DOHH2 (cell line): ENCODE data around the gene TMEM132E.

Source experiments
- H3F3A ChIP-seq: fragments of 200-600 bp; sonication (generic), shearing (Covaris generic); 2 replicates; pipeline ENCODE4 v1.6.0; 2016; ENCODE audit warnings: antibody characterized with exemption, mild to moderate bottlenecking; ENCODE audit not compliant: control insufficient read depth, insufficient read depth
- H3K27ac ChIP-seq: fragments of 200-600 bp; sonication (generic); 2 replicates; pipeline ENCODE4 v1.5.1; 2014; ENCODE audit warnings: low read depth, mild to moderate bottlenecking, low read length, moderate library complexity
- H3K27me3 ChIP-seq: fragments of 200-600 bp; sonication (generic); 2 replicates; pipeline ENCODE4 v1.6.1; 2014; ENCODE audit warnings: mild to moderate bottlenecking, low read length, mixed read lengths; ENCODE audit not compliant: control insufficient read depth
- H3K36me3 ChIP-seq: fragments of 200-600 bp; sonication (generic); 2 replicates; pipeline ENCODE4 v1.6.1; 2014; ENCODE audit warnings: mild to moderate bottlenecking, low read length, moderate library complexity, mixed read lengths; ENCODE audit not compliant: control insufficient read depth
- H3K4me1 ChIP-seq: fragments of 200-600 bp; sonication (generic); 2 replicates; pipeline ENCODE4 v1.6.1; 2014; ENCODE audit warnings: mild to moderate bottlenecking, low read length, mixed read lengths; ENCODE audit not compliant: control insufficient read depth
- H3K4me2 ChIP-seq: fragments of 200-600 bp; sonication (generic); 2 replicates; pipeline ENCODE4 v1.6.0; 2014; ENCODE audit warnings: mild to moderate bottlenecking, low read length, moderate library complexity
- H3K4me3 ChIP-seq: fragments of 200-600 bp; sonication (generic); 2 replicates; pipeline ENCODE4 v1.5.1; 2014; ENCODE audit warnings: mild to moderate bottlenecking, low read length, mixed read lengths
- H3K79me2 ChIP-seq: fragments of 200-600 bp; sonication (generic); 2 replicates; pipeline ENCODE4 v1.6.1; 2014; ENCODE audit warnings: mild to moderate bottlenecking, low read length, mixed read lengths; ENCODE audit not compliant: control insufficient read depth
- H3K9me2 ChIP-seq: fragments of 200-600 bp; sonication (generic); replicated peaks from 2 replicates; pipeline ENCODE4 v1.6.1; 2014; ENCODE audit warnings: mild to moderate bottlenecking, low read length, mixed read lengths; ENCODE audit not compliant: control insufficient read depth
- H3K9me3 ChIP-seq: fragments of 200-600 bp; sonication (generic); 2 replicates; pipeline ENCODE4 v1.6.1; 2014; ENCODE audit warnings: antibody characterized with exemption, low read length, mixed read lengths; ENCODE audit not compliant: control insufficient read depth, insufficient read depth
- H4K20me1 ChIP-seq: fragments of 200-600 bp; sonication (generic); 2 replicates; pipeline ENCODE4 v1.6.0; 2014; ENCODE audit warnings: low read depth, mild to moderate bottlenecking, antibody characterized with exemption, low read length, moderate library complexity; ENCODE audit not compliant: control insufficient read depth, insufficient read depth
- CTCF ChIP-seq: fragments of 200-600 bp; sonication (generic); IDR thresholded peaks from one replicate; pipeline ENCODE4 v1.5.1; 2014; ENCODE audit warnings: antibody characterized with exemption, mild to moderate bottlenecking, low read depth, low read length; ENCODE audit not compliant: poor library complexity, severe bottlenecking
- EZH2phosphoT487 ChIP-seq: fragments of 200-600 bp; sonication (generic); IDR thresholded peaks from 2 replicates; pipeline ENCODE4 v1.6.1; 2017; ENCODE audit warnings: borderline replicate concordance, mild to moderate bottlenecking, antibody characterized with exemption, low read length, moderate library complexity, mixed read lengths

Gene TMEM132E

GRCh38 chr17:34571428-34572130 lies 7.8 kb upstream of the TMEM132E start:
- no peak for TF ChIP-seq EZH2phosphoT487
- TF ChIP-seq CTCF = no peak
- Histone ChIP-seq H3F3A (no peaks in the 10 kb centered on the region), H3K27me3 (no peaks in the 10 kb centered on the region), H3K4me2 (no peak overlapping the region), H3K9me3 (no peaks in the 10 kb centered on the region), H3K4me3 (no peak overlapping the region), H3K9me2 (no peaks in the 10 kb centered on the region), H3K36me3 (no peaks in the 10 kb centered on the region), H4K20me1 (no peaks in the 10 kb centered on the region), H3K4me1 (no peaks in the 10 kb centered on the region), H3K79me2 (no peaks in the 10 kb centered on the region), H3K27ac (no peak overlapping the region)

GRCh38 chr17:34572483-34572882 lies 6.9 kb upstream of the TMEM132E start:
- Histone ChIP-seq H3K9me3 (no peaks in the 10 kb centered on the region), H3F3A (no peaks in the 10 kb centered on the region), H3K27ac (no peak overlapping the region), H3K79me2 (no peaks in the 10 kb centered on the region), H4K20me1 (no peaks in the 10 kb centered on the region), H3K4me2 (no peak overlapping the region), H3K27me3 (no peaks in the 10 kb centered on the region), H3K4me1 (no peaks in the 10 kb centered on the region), H3K9me2 (no peaks in the 10 kb centered on the region), H3K36me3 (no peaks in the 10 kb centered on the region), H3K4me3 (no peak overlapping the region)
- no peak for TF ChIP-seq CTCF
- TF ChIP-seq EZH2phosphoT487 = no peak

- no peaks in the 10 kb centered on the region for H4K20me1 ChIP-seq
Measured at GRCh38 chr17:34575182-34575581, 4.2 kb upstream of the TMEM132E start.

More at GRCh38 chr17:34575182-34575581, 4.2 kb upstream of the TMEM132E start:
- Histone ChIP-seq H3K79me2 (no peaks in the 10 kb centered on the region), H3K9me2 (no peaks in the 10 kb centered on the region), H3K27ac (no peak overlapping the region), H3K9me3 (no peaks in the 10 kb centered on the region), H3F3A (no peaks in the 10 kb centered on the region), H3K4me1 (no peaks in the 10 kb centered on the region), H3K4me3 (no peak overlapping the region), H3K36me3 (no peaks in the 10 kb centered on the region), H3K4me2 (no peak overlapping the region), H3K27me3 (no peaks in the 10 kb centered on the region)
- no peak for TF ChIP-seq EZH2phosphoT487
- TF ChIP-seq CTCF = no peak
